ENCODE data around the gene SYK. TPM values are rescaled to one million over a fixed set of nuclear protein-coding genes. Genes with fewer than 3 reads are reported as not detected.

Gene SYK
- total RNA-seq, 6 experiments from 2014 or later = 3.0 to 10.9 (median 3.7) TPM

DNA sequence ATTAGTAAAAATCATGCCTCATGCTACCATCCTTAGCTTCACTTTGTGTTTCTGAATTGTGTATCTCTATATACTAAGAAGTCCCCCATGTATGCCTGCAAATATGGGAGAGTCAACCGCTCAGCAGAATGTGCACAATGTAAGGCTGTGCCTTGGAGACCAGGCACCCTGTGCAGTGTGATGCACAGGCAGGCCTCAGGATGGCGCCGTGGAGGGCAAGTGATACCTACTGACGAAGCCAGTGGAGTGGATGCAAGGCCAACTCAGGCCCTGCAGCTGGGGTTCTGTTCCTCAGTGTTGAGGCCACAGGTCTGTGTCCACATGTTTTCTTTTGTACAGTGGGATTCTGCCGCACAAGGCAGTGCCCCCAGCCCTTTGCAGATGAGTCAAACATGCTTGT, 28.4 kb downstream of the SYK start:
- H3K4me1 ChIP-seq = no peaks in the 10 kb centered on the region
- no peak for ATAC-seq
- no peak for DNase-seq
- no peak overlapping the region for H3K27ac ChIP-seq
- 100% methylated on average over 1 of the region's 5 CpGs for WGBS (ENCODE audit: insufficient coverage, low coverage, low lambda C conversion rate, missing lambda C conversion rate)
- H3K4me3 ChIP-seq = no peak overlapping the region
- H3K27me3 ChIP-seq = no peaks in the 10 kb centered on the region
- TF ChIP-seq, protein P1, sequence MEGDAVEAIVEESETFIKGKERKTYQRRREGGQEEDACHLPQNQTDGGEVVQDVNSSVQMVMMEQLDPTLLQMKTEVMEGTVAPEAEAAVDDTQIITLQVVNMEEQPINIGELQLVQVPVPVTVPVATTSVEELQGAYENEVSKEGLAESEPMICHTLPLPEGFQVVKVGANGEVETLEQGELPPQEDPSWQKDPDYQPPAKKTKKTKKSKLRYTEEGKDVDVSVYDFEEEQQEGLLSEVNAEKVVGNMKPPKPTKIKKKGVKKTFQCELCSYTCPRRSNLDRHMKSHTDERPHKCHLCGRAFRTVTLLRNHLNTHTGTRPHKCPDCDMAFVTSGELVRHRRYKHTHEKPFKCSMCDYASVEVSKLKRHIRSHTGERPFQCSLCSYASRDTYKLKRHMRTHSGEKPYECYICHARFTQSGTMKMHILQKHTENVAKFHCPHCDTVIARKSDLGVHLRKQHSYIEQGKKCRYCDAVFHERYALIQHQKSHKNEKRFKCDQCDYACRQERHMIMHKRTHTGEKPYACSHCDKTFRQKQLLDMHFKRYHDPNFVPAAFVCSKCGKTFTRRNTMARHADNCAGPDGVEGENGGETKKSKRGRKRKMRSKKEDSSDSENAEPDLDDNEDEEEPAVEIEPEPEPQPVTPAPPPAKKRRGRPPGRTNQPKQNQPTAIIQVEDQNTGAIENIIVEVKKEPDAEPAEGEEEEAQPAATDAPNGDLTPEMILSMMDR (IDR thresholded peaks at IDR 0.05) = no peak
- TF ChIP-seq POLR2A (IDR thresholded peaks at IDR 0.05) = no peak
- H3K9me3 ChIP-seq = no peaks in the 10 kb centered on the region
- intact Hi-C loops (cut with DNase I) = no loop called here
- H3K36me3 ChIP-seq = no peaks in the 10 kb centered on the region

DNA sequence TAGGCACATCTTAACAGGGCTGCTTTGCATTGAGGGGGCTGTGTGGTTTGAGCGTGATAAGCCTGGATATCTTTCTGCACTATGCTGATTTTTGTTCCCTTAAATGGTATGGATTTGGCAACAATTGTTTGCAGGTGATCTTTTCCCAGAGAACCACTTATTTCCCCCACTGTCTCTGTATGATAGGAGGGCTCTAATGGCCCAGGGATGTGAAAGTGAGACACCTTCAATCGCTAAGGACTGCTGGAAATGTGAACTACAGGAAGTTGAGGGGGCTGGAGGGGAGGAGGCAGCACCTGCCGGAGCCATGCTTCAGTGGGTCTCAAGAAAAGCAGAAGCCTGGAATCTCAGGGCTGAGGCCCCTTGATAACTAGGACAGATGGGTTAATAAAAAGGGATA, 29.4 kb downstream of the SYK start:
- Histone ChIP-seq H3K4me3 (no peak overlapping the region), H3K27me3 (no peaks in the 10 kb centered on the region), H3K9me3 (no peaks in the 10 kb centered on the region), H3K4me1 (no peaks in the 10 kb centered on the region), H3K36me3 (no peaks in the 10 kb centered on the region), H3K27ac (no peak overlapping the region)
- ATAC-seq = no peak
- TF ChIP-seq, protein P1 (IDR thresholded peaks at IDR 0.05) = no peak
- no peak for TF ChIP-seq POLR2A (IDR thresholded peaks at IDR 0.05)
- WGBS (ENCODE audit: insufficient coverage, low coverage, low lambda C conversion rate, missing lambda C conversion rate) = 57% methylated on average over 3 of the region's 3 CpGs
- intact Hi-C loops (cut with DNase I) = no loop called here
- no peak for DNase-seq

DNA sequence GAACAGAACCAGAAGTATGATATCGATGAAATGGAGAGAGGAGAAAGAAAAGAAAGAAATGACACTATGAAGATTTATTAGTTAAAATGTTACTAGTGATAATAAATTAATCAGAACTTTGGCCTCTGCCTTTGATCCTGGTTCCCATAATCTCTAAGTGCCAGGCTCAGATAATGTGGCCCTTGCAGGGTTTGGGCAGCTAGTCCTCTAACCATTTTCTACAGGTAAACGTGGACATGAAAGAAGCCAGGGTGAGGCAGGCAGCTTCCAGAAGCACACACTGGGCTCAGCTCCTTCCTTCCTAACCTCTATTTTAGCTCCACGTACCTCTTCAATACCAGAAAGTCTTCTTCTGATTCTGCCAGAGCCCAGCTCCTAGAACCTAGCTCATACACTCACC, 30.6 kb downstream of the SYK start:
- Histone ChIP-seq H3K4me1 (no peaks in the 10 kb centered on the region), H3K9me3 (no peaks in the 10 kb centered on the region), H3K36me3 (no peaks in the 10 kb centered on the region), H3K27me3 (no peaks in the 10 kb centered on the region), H3K27ac (no peak overlapping the region), H3K4me3 (no peak overlapping the region)
- ATAC-seq (no peak), DNase-seq (no peak)
- TF ChIP-seq, protein P1 (IDR thresholded peaks at IDR 0.05) = no peak
- TF ChIP-seq POLR2A (IDR thresholded peaks at IDR 0.05) = no peak
- WGBS (ENCODE audit: insufficient coverage, low coverage, low lambda C conversion rate, missing lambda C conversion rate) = 82% methylated on average over 1 of the region's 3 CpGs
- intact Hi-C loops (cut with DNase I) = no loop called here

DNA sequence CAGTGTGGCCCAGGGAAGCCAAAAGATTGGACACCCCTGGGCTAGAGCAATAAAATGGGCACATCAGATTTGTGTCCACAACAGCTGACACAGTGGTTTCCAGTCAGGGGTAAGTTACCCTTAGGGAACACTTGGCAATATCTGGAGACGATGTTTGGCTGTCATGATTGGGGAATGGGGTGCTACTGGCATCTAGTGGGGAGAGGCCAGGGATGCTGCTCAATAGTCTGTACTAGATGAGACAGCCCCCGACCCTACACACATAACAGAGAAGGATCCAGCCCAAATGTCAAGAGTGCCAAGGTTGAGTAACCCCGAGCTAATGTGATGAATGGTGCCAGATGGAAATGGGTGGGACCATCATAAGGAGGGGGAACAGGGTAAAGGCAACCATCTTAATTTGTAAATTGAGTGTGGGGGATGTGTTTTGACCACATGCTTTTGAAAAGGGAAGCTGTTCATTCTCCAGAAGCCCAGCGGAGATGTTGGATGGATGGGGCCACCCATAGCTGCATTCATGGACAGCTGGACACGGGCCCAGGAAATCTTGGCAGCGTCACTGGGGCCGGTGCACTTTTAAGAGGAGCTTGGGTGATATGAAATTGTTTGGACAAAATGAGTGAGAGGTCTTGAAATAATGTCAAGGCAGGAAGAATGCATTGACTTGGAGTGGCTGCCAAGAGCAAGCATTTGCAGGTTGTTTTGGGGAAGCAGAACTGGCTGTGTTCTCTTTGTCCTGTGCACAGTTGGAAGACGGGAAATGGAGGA, 33.4 kb downstream of the SYK start:
- TF ChIP-seq, protein P1 (IDR thresholded peaks at IDR 0.05) = no peak
- no peak for TF ChIP-seq POLR2A (IDR thresholded peaks at IDR 0.05)
- intact Hi-C loops (cut with DNase I) = no loop called here
- ATAC-seq (no peak), DNase-seq (no peak)
- Histone ChIP-seq H3K36me3 (no peaks in the 10 kb centered on the region), H3K9me3 (no peaks in the 10 kb centered on the region), H3K4me1 (no peaks in the 10 kb centered on the region), H3K27me3 (no peaks in the 10 kb centered on the region), H3K4me3 (no peak overlapping the region), H3K27ac (no peak overlapping the region)
- WGBS (ENCODE audit: insufficient coverage, low coverage, low lambda C conversion rate, missing lambda C conversion rate) = 57% methylated on average over 8 of the region's 8 CpGs
